ENCODE data around the gene CYTH1.

Gene CYTH1

GRCh38 chr17:78642707-78643106 is 139.4 kb downstream of the CYTH1 start:
- no peak for DNase-seq

DNA sequence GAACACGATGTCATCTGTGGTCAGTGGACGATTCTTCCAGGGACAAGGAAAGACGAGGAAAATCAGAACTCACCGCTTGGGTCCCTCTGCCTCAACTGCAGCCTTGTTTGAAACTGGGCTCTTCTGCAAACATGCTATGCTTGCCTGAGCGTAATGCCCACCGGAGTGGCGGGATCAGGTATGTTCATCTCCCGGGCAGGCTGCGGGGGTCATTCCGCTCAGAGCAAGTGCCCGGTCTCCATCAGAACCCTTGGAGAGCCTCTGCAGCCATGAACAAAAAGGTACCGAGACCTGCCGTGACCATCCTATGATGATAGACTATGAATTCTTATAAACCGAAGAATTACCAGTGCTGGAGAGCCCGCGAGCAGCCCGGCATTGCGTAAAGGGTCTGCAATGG is 140.4 kb downstream of the CYTH1 start:
- DNase-seq, result no peak

DNA sequence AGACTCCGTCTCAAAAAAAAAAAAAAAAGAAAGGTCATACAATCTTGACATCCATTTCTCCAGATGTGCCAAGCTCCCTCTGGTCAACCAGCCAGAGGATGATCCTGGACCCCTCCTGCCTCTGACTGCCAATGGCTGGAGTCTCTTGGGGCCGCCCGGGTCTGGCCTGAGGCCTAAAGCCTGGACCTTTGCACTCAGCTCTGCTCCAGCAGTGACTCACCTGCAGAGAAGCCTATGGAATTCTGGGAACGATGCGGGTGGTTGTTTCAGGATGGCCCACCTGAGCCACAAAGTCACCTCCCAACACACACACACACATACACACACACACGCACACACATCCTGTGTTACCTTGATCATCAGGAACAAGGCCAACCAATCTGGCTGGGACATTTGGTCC is 140.8 kb downstream of the CYTH1 start:
- DNase-seq, result no peak

DNA sequence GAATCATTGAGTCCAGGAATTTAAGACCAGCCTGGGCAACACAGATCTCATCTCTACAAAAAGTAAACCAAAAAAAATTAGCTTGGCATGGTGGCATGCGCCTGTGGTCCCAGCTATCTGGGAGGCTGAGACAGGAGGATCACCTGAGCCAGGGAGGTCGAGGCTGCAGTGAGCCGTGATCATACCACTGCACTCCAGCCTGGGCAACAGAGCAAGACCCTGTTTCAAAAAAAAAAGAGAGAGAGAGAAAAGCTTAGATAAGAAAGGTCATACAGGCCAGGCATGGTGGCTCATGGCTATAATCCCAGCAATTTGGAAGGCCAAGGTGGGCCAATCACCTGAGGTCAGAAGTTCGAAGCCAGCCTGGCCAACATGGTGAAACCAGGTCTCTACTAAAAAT is 141.4 kb downstream of the CYTH1 start:
- no peak for DNase-seq

- DNase-seq, result no peak
Observed at GRCh38 chr17:78637643-78638420, 144.2 kb downstream of the CYTH1 start.

- DNase-seq, result no peak
Observed at GRCh38 chr17:78637146-78637545, 144.9 kb downstream of the CYTH1 start.

DNA sequence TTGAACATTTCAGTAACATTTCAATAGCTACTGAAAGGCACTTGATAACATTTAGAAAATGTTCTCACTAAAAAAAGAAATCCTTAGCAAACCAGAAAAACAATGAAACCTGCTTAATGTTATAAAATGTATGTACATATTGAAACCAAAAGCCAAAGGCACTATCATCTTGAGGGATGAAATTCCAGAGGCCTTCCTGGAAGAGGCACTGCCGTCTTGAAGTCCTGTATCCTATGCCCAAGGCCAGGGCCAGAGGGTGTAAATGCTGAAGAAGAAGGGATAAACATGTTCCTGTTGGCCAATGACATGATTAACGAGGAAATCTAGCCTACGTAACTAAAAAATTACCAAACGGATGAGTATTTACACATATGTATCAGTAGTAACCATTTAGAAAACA is 147.9 kb downstream of the CYTH1 start:
- DNase-seq, result no peak

DNA sequence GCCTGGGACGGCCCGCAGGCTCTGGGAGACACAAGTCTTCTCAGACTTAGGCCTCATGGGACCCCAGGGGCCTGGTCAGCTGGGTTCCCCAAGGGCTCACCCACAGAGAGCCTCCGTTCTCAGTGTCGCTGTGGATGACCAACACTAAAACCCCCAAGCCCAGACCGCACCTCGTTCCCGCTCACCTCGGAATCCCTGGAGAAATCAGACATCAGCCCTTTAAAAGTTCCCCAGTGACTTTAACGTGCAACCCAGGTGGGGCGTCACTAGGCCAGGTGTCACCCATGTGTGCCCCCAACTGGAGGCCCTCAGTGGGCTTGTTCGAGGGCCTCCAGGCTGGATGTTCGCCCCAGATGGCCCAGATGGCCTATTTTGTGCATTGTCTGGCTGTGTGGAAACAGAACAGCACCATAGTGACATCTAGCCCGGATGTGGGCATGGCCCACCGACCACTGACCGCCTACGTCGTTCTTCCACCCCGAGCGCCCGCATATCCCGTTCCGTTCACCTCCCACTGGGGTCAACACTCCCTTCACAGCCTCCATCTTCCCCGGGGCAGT is 152.6 kb downstream of the CYTH1 start:
- no peak for DNase-seq

GRCh38 chr17:78628547-78629435 is 153.3 kb downstream of the CYTH1 start:
- no peak for DNase-seq

GRCh38 chr17:78624324-78625151 is 157.5 kb downstream of the CYTH1 start:
- DNase-seq, result no peak

Data from NCI-H187 treated with DMSO at 0.1 percent for 48 hours (cell line).